ENCODE data around the gene CIITA. TPM values are rescaled to one million over a fixed set of nuclear protein-coding genes. Genes with fewer than 3 reads are reported as not detected.

CIITA gene
- total RNA-seq, 2 experiments from 2014 or later, result 2.4 to 3.0 TPM

GRCh38 chr16:10892782-10893318, 15.8 kb downstream of the CIITA start:
- Histone ChIP-seq H3K36me3 (ENCODE audit: insufficient read depth, low read length) (no peaks in the 10 kb centered on the region), H3K27ac (ENCODE audit: low read depth in 1 of 2, low read length in 2 of 2) (no peak overlapping the region), H3K4me3 (ENCODE audit: low read length) (no peak overlapping the region), H3K4me1 (ENCODE audit: insufficient read depth, low read length) (no peaks in the 10 kb centered on the region), H3K9me3 (ENCODE audit: control insufficient read depth in 1 of 2, insufficient read depth in 1 of 2, low read length in 2 of 2) (no peaks in the 10 kb centered on the region), H3K27me3 (ENCODE audit: control insufficient read depth in 1 of 2, insufficient read depth in 2 of 2, low read length in 2 of 2) (no peaks in the 10 kb centered on the region)
- ChIA-PET CTCF (no interaction called here), POLR2A (no interaction called here)
- no peak for TF ChIP-seq CTCF (IDR thresholded peaks at IDR 0.05)
- Mint-ChIP-seq H3K4me1 (ENCODE audit: low read depth) (no peaks in the 10 kb centered on the region), H3K4me3 (no peak overlapping the region), H3K27ac (no peak overlapping the region), H3K9me3 (no peaks in the 10 kb centered on the region), H3K36me3 (ENCODE audit: low read depth) (no peaks in the 10 kb centered on the region), H3K27me3 (peaks cover 39% of the 10 kb centered on the region)
- ATAC-seq (ENCODE audit: poor library complexity), result no peak
- intact Hi-C loops (cut with DNase I, micrococcal nuclease), result no loop called here
- DNase-seq, result no peak

- Histone ChIP-seq H3K27ac (ENCODE audit: low read depth in 1 of 2, low read length in 2 of 2) (no peak overlapping the region), H3K9me3 (ENCODE audit: control insufficient read depth in 1 of 2, insufficient read depth in 1 of 2, low read length in 2 of 2) (no peaks in the 10 kb centered on the region), H3K4me1 (ENCODE audit: insufficient read depth, low read length) (no peaks in the 10 kb centered on the region), H3K4me3 (ENCODE audit: low read length) (no peak overlapping the region), H3K27me3 (ENCODE audit: control insufficient read depth in 1 of 2, insufficient read depth in 2 of 2, low read length in 2 of 2) (no peaks in the 10 kb centered on the region), H3K36me3 (ENCODE audit: insufficient read depth, low read length) (no peaks in the 10 kb centered on the region)
- ATAC-seq (ENCODE audit: poor library complexity) (no peak), DNase-seq (peak in 9 of 14 experiments; percentile 11 to 51 (median 23))
- Mint-ChIP-seq H3K4me1 (ENCODE audit: low read depth) (no peaks in the 10 kb centered on the region), H3K9me3 (no peaks in the 10 kb centered on the region), H3K27ac (no peak overlapping the region), H3K27me3 (peaks cover 20% of the 10 kb centered on the region), H3K36me3 (ENCODE audit: low read depth) (no peaks in the 10 kb centered on the region), H3K4me3 (no peak overlapping the region)
- no peak for TF ChIP-seq CTCF (IDR thresholded peaks at IDR 0.05)
- CTCF ChIA-PET, result no interaction called here
- intact Hi-C loops (cut with DNase I, micrococcal nuclease), result no loop called here
- POLR2A ChIA-PET, result no interaction called here
These were observed 18.3 kb downstream of the CIITA start for GRCh38 chr16:10895053-10895946.

GRCh38 chr16:10896165-10896564, 19.2 kb downstream of the CIITA start:
- no peaks in the 10 kb centered on the region for H3K4me1 ChIP-seq (ENCODE audit: insufficient read depth, low read length)
- H3K27me3 ChIP-seq (ENCODE audit: control insufficient read depth in 1 of 2, insufficient read depth in 2 of 2, low read length in 2 of 2), result no peaks in the 10 kb centered on the region
- ChIA-PET POLR2A (no interaction called here), CTCF (no interaction called here)
- H3K4me1 Mint-ChIP-seq (ENCODE audit: low read depth), result no peaks in the 10 kb centered on the region
- no peak overlapping the region for H3K4me3 ChIP-seq (ENCODE audit: low read length)
- ATAC-seq (ENCODE audit: poor library complexity) (no peak), DNase-seq (no peak)
- H3K36me3 ChIP-seq (ENCODE audit: insufficient read depth, low read length), result no peaks in the 10 kb centered on the region
- no peak overlapping the region for H3K4me3 Mint-ChIP-seq
- no peaks in the 10 kb centered on the region for H3K9me3 Mint-ChIP-seq
- H3K36me3 Mint-ChIP-seq (ENCODE audit: low read depth), result no peaks in the 10 kb centered on the region
- peaks cover 13% of the 10 kb centered on the region for H3K27me3 Mint-ChIP-seq
- intact Hi-C loops (cut with DNase I, micrococcal nuclease), result no loop called here
- H3K27ac ChIP-seq (ENCODE audit: low read depth in 1 of 2, low read length in 2 of 2), result no peak overlapping the region
- TF ChIP-seq CTCF (IDR thresholded peaks at IDR 0.05), result no peak
- H3K9me3 ChIP-seq (ENCODE audit: control insufficient read depth in 1 of 2, insufficient read depth in 1 of 2, low read length in 2 of 2), result no peaks in the 10 kb centered on the region
- no peak overlapping the region for H3K27ac Mint-ChIP-seq
